ENCODE measurements around the gene SCUBE1.

SCUBE1 gene

GRCh38 chr22:43153899-43154298 lies 189.3 kb downstream of the SCUBE1 start:
- Histone ChIP-seq H3K27me3 (ENCODE audit: insufficient read depth, low read length) (no peaks in the 10 kb centered on the region), H3K79me2 (ENCODE audit: control insufficient read depth, insufficient read depth, low read length, unreplicated experiment) (peaks cover 58% of the 10 kb centered on the region), H3K4me1 (ENCODE audit: control insufficient read depth, insufficient read depth, low read length, unreplicated experiment) (peaks cover 8% of the 10 kb centered on the region), H3K27ac (ENCODE audit: low read depth, low read length) (no peak overlapping the region), H2AFZ (ENCODE audit: low read length, unreplicated experiment) (no peak overlapping the region), H3K4me3 (ENCODE audit: low read depth, low read length) (no peak overlapping the region), H3K36me3 (ENCODE audit: insufficient read depth, low read length) (no peaks in the 10 kb centered on the region)

GRCh38 chr22:43152357-43153071 lies 190.7 kb downstream of the SCUBE1 start:
- Histone ChIP-seq H3K36me3 (ENCODE audit: insufficient read depth, low read length) (no peaks in the 10 kb centered on the region), H2AFZ (ENCODE audit: low read length, unreplicated experiment) (no peak overlapping the region), H3K4me3 (ENCODE audit: low read depth, low read length) (peak overlapping the region; percentile 91), H3K27me3 (ENCODE audit: insufficient read depth, low read length) (no peaks in the 10 kb centered on the region), H3K27ac (ENCODE audit: low read depth, low read length) (peak overlapping the region; percentile 47), H3K79me2 (ENCODE audit: control insufficient read depth, insufficient read depth, low read length, unreplicated experiment) (peaks cover 44% of the 10 kb centered on the region), H3K4me1 (ENCODE audit: control insufficient read depth, insufficient read depth, low read length, unreplicated experiment) (peaks cover 8% of the 10 kb centered on the region)

GRCh38 chr22:43152003-43152356 lies 191.2 kb downstream of the SCUBE1 start:
- Histone ChIP-seq H3K27me3 (ENCODE audit: insufficient read depth, low read length) (no peaks in the 10 kb centered on the region), H3K4me3 (ENCODE audit: low read depth, low read length) (peak overlapping the region; percentile 91), H3K79me2 (ENCODE audit: control insufficient read depth, insufficient read depth, low read length, unreplicated experiment) (peaks cover 44% of the 10 kb centered on the region), H2AFZ (ENCODE audit: low read length, unreplicated experiment) (no peak overlapping the region), H3K27ac (ENCODE audit: low read depth, low read length) (peak overlapping the region; percentile 47), H3K4me1 (ENCODE audit: control insufficient read depth, insufficient read depth, low read length, unreplicated experiment) (peaks cover 8% of the 10 kb centered on the region), H3K36me3 (ENCODE audit: insufficient read depth, low read length) (no peaks in the 10 kb centered on the region)

GRCh38 chr22:43151251-43152002 lies 191.7 kb downstream of the SCUBE1 start, which contains the start of gene TSPO:
Gene TSPO, plus strand, starts transcription at chr22:43151559. Its CDS starts 7,680 bp downstream, at chr22:43159239.
- Histone ChIP-seq H3K36me3 (ENCODE audit: insufficient read depth, low read length) (no peaks in the 10 kb centered on the region), H3K27me3 (ENCODE audit: insufficient read depth, low read length) (no peaks in the 10 kb centered on the region), H3K4me3 (ENCODE audit: low read depth, low read length) (peak within 1 kb of the TSS; percentile 91), H3K27ac (ENCODE audit: low read depth, low read length) (peak within 1 kb of the TSS; percentile 47), H2AFZ (ENCODE audit: low read length, unreplicated experiment) (peak within 1 kb of the TSS; percentile 14), H3K79me2 (ENCODE audit: control insufficient read depth, insufficient read depth, low read length, unreplicated experiment) (peaks cover 39% of the 10 kb centered on the region), H3K4me1 (ENCODE audit: control insufficient read depth, insufficient read depth, low read length, unreplicated experiment) (peaks cover 8% of the 10 kb centered on the region)

GRCh38 chr22:43150731-43151206 lies 192.4 kb downstream of the SCUBE1 start:
- Histone ChIP-seq H3K4me1 (ENCODE audit: control insufficient read depth, insufficient read depth, low read length, unreplicated experiment) (peaks cover 7% of the 10 kb centered on the region), H3K79me2 (ENCODE audit: control insufficient read depth, insufficient read depth, low read length, unreplicated experiment) (peaks cover 34% of the 10 kb centered on the region), H2AFZ (ENCODE audit: low read length, unreplicated experiment) (no peak overlapping the region), H3K4me3 (ENCODE audit: low read depth, low read length) (peak overlapping the region; percentile 91), H3K27me3 (ENCODE audit: insufficient read depth, low read length) (no peaks in the 10 kb centered on the region), H3K27ac (ENCODE audit: low read depth, low read length) (no peak overlapping the region), H3K36me3 (ENCODE audit: insufficient read depth, low read length) (no peaks in the 10 kb centered on the region)

- Histone ChIP-seq H3K27ac (ENCODE audit: low read depth, low read length) (no peak overlapping the region), H3K4me1 (ENCODE audit: control insufficient read depth, insufficient read depth, low read length, unreplicated experiment) (no peaks in the 10 kb centered on the region), H2AFZ (ENCODE audit: low read length, unreplicated experiment) (no peak overlapping the region), H3K27me3 (ENCODE audit: insufficient read depth, low read length) (no peaks in the 10 kb centered on the region), H3K79me2 (ENCODE audit: control insufficient read depth, insufficient read depth, low read length, unreplicated experiment) (peaks cover 17% of the 10 kb centered on the region), H3K36me3 (ENCODE audit: insufficient read depth, low read length) (no peaks in the 10 kb centered on the region), H3K4me3 (ENCODE audit: low read depth, low read length) (no peak overlapping the region)
Measured at GRCh38 chr22:43148581-43148980, 194.6 kb downstream of the SCUBE1 start.

- Histone ChIP-seq H3K4me3 (ENCODE audit: low read depth, low read length) (no peak overlapping the region), H2AFZ (ENCODE audit: low read length, unreplicated experiment) (no peak overlapping the region), H3K27me3 (ENCODE audit: insufficient read depth, low read length) (no peaks in the 10 kb centered on the region), H3K27ac (ENCODE audit: low read depth, low read length) (no peak overlapping the region), H3K79me2 (ENCODE audit: control insufficient read depth, insufficient read depth, low read length, unreplicated experiment) (peaks cover 14% of the 10 kb centered on the region), H3K36me3 (ENCODE audit: insufficient read depth, low read length) (no peaks in the 10 kb centered on the region), H3K4me1 (ENCODE audit: control insufficient read depth, insufficient read depth, low read length, unreplicated experiment) (no peaks in the 10 kb centered on the region)
Measured at GRCh38 chr22:43147821-43148220, 195.4 kb downstream of the SCUBE1 start.

Measured in ACC112 (cell line).